Naive B cell (primary cell): ENCODE measurements around the gene HES1. TPM values are rescaled to one million over a fixed set of nuclear protein-coding genes. Genes with fewer than 3 reads are reported as not detected.
"Not testable (repeated sequence)": the region's sequence is repeated elsewhere in the genome, so short reads cannot be mapped to it uniquely, and the experiment has no call there.

Experiments used
- ATAC-seq, 2 donors: fragments of 150-1000 bp; cut with Tn5 transposase; 2 replicates each; pipeline ENCODE4 v1.10.0; 2021; ENCODE audit warnings: low read depth in 2 of 2, mild to moderate bottlenecking in 2 of 2, moderate library complexity in 2 of 2
- DNase-seq: peaks from one replicate; pipeline ENCODE4 v3.0.0; 2022
- H3K27ac Mint-ChIP-seq, 6 donors: one replicate each; pipeline ENCODE4 v1.8.0; 2020 to 2022; ENCODE audit warnings: mild to moderate bottlenecking in 6 of 6, mixed read lengths in 6 of 6, moderate library complexity in 5 of 6, inconsistent platforms in 2 of 6
- H3K27me3 Mint-ChIP-seq, 3 donors: one replicate each; pipeline ENCODE4 v1.8.0; 2021 to 2022; ENCODE audit warnings: mixed read lengths in 3 of 3, mild to moderate bottlenecking in 1 of 3
- H3K36me3 Mint-ChIP-seq, 2 donors: one replicate each; pipeline ENCODE4 v1.8.0; 2020 to 2022; ENCODE audit warnings: mixed read lengths in 2 of 2, inconsistent platforms in 1 of 2, mild to moderate bottlenecking in 1 of 2
- H3K4me1 Mint-ChIP-seq, 3 donors: one replicate each; pipeline ENCODE4 v1.8.0; 2020 to 2022; ENCODE audit warnings: mixed read lengths in 3 of 3, inconsistent platforms in 1 of 3, mild to moderate bottlenecking in 1 of 3, moderate library complexity in 1 of 3
- H3K4me3 Mint-ChIP-seq, 8 donors: one replicate each; pipeline ENCODE4 v1.8.0; 2020 to 2022; ENCODE audit warnings: mild to moderate bottlenecking in 8 of 8, mixed read lengths in 8 of 8, moderate library complexity in 8 of 8, inconsistent platforms in 2 of 8
- H3K9me3 Mint-ChIP-seq, 7 donors: one replicate each; pipeline ENCODE4 v1.8.0; 2020 to 2022; ENCODE audit warnings: mixed read lengths in 7 of 7, mild to moderate bottlenecking in 5 of 7, inconsistent platforms in 2 of 7, moderate library complexity in 1 of 7
- polyA plus RNA-seq, 6 donors: library from polyadenylated mRNA; unstranded; fragments of 300-500 nt; fragmentation: Illumina TruSeq; gene quantifications; one replicate each; pipeline ENCODE4 v1.2.3, GENCODE V29; 2021; ENCODE audit warnings: low read depth in 6 of 6

HES1 gene
- 10 to 100 TPM; 10.1 to 43.5 (median 25.4) TPM for polyA plus RNA-seq

GRCh38 chr3:194135806-194136518, at the start of gene HES1:
HES1 (plus strand) TSS chr3:194136148; CDS start chr3:194136381, 233 bp downstream.
- Mint-ChIP-seq H3K4me3 (peak within 1 kb of the TSS; percentile 89 to 98 (median 95)), H3K27ac (peak within 1 kb of the TSS; percentile 97 to 100 (median 100)), H3K27me3 (peaks cover 0 to 11% (median 6%) of the 10 kb centered on the region in 3 donors), H3K9me3 (peaks cover 0 to 4% (median 0%) of the 10 kb centered on the region in 7 donors), H3K36me3 (no peaks in the 10 kb centered on the region), H3K4me1 (peaks cover 57 to 71% (median 69%) of the 10 kb centered on the region in 3 donors)
- ATAC-seq, result peak; percentile 10 to 16
- DNase-seq, result peak; percentile 90

GRCh38 chr3:194086388-194087075, 49.4 kb upstream of the HES1 start:
- H3K9me3 Mint-ChIP-seq, result no peaks in the 10 kb centered on the region
- H3K36me3 Mint-ChIP-seq, result no peaks in the 10 kb centered on the region
- ATAC-seq (no peak), DNase-seq (no peak)
- H3K27ac Mint-ChIP-seq, result peak overlapping the region in 1 of 6 donors; percentile 22
- H3K4me3 Mint-ChIP-seq, result no peak overlapping the region
- peaks cover 0 to 33% (median 0%) of the 10 kb centered on the region in 3 donors for H3K27me3 Mint-ChIP-seq
- H3K4me1 Mint-ChIP-seq, result peaks cover 24 to 45% (median 38%) of the 10 kb centered on the region in 3 donors

- ATAC-seq (no peak), DNase-seq (no peak)
- peaks cover 0 to 35% (median 4%) of the 10 kb centered on the region in 3 donors for H3K27me3 Mint-ChIP-seq
- no peak overlapping the region for H3K4me3 Mint-ChIP-seq
- H3K4me1 Mint-ChIP-seq, result peaks cover 24 to 48% (median 38%) of the 10 kb centered on the region in 3 donors
- no peaks in the 10 kb centered on the region for H3K9me3 Mint-ChIP-seq
- no peaks in the 10 kb centered on the region for H3K36me3 Mint-ChIP-seq
- H3K27ac Mint-ChIP-seq, result peak overlapping the region in 1 of 6 donors; percentile 32
Measured at GRCh38 chr3:194087280-194087679, 48.7 kb upstream of the HES1 start.

GRCh38 chr3:194087995-194088855, 47.7 kb upstream of the HES1 start:
- ATAC-seq (peak in 1 of 2 donors; percentile 24), DNase-seq (no peak)
- Mint-ChIP-seq H3K27me3 (peaks cover 0 to 29% (median 7%) of the 10 kb centered on the region in 3 donors), H3K27ac (peak overlapping the region in 1 of 6 donors; percentile 45), H3K36me3 (no peaks in the 10 kb centered on the region), H3K4me1 (peaks cover 17 to 48% (median 44%) of the 10 kb centered on the region in 3 donors), H3K9me3 (no peaks in the 10 kb centered on the region), H3K4me3 (peak overlapping the region in 1 of 8 donors; percentile 21)

GRCh38 chr3:194089357-194090177, 46.4 kb upstream of the HES1 start:
- Mint-ChIP-seq H3K36me3 (no peaks in the 10 kb centered on the region), H3K27me3 (peaks cover 0 to 22% (median 7%) of the 10 kb centered on the region in 3 donors), H3K27ac (peak overlapping the region in 3 of 6 donors; percentile 73 to 88 (median 75)), H3K4me1 (peaks cover 8 to 40% (median 39%) of the 10 kb centered on the region in 3 donors), H3K4me3 (peak overlapping the region in 3 of 8 donors; percentile 25 to 76 (median 47)), H3K9me3 (no peaks in the 10 kb centered on the region)
- ATAC-seq, result peak; percentile 21 to 66
- no peak for DNase-seq

GRCh38 chr3:194090178-194090555, 45.8 kb upstream of the HES1 start:
- peak overlapping the region in 2 of 6 donors; percentile 49 to 76 for H3K27ac Mint-ChIP-seq
- H3K27me3 Mint-ChIP-seq, result peaks cover 0 to 22% (median 7%) of the 10 kb centered on the region in 3 donors
- H3K36me3 Mint-ChIP-seq, DNase-seq, ATAC-seq, H3K9me3 Mint-ChIP-seq, H3K4me3 Mint-ChIP-seq: not testable (repeated sequence)
- peaks cover 11 to 43% (median 41%) of the 10 kb centered on the region in 3 donors for H3K4me1 Mint-ChIP-seq

GRCh38 chr3:194090716-194091115, 45.2 kb upstream of the HES1 start:
- Mint-ChIP-seq H3K9me3 (no peaks in the 10 kb centered on the region), H3K36me3 (no peaks in the 10 kb centered on the region), H3K4me3 (no peak overlapping the region), H3K4me1 (peaks cover 16 to 48% (median 46%) of the 10 kb centered on the region in 3 donors), H3K27ac (peak overlapping the region in 3 of 6 donors; percentile 16 to 49 (median 20)), H3K27me3 (peaks cover 0 to 22% (median 7%) of the 10 kb centered on the region in 3 donors)
- ATAC-seq, result no peak
- DNase-seq, result no peak

GRCh38 chr3:194091141-194091540, 44.8 kb upstream of the HES1 start:
- peaks cover 19 to 52% (median 50%) of the 10 kb centered on the region in 3 donors for H3K4me1 Mint-ChIP-seq
- peaks cover 0 to 20% (median 7%) of the 10 kb centered on the region in 3 donors for H3K27me3 Mint-ChIP-seq
- DNase-seq (no peak), ATAC-seq (no peak)
- no peaks in the 10 kb centered on the region for H3K9me3 Mint-ChIP-seq
- peak overlapping the region in 3 of 6 donors; percentile 30 to 63 (median 57) for H3K27ac Mint-ChIP-seq
- H3K36me3 Mint-ChIP-seq, result no peaks in the 10 kb centered on the region
- peak overlapping the region in 2 of 8 donors; percentile 15 to 68 for H3K4me3 Mint-ChIP-seq

- peak overlapping the region in 1 of 6 donors; percentile 63 for H3K27ac Mint-ChIP-seq
- not testable (repeated sequence) for H3K4me3 Mint-ChIP-seq, DNase-seq, ATAC-seq, H3K9me3 Mint-ChIP-seq, H3K36me3 Mint-ChIP-seq
- H3K4me1 Mint-ChIP-seq, result peaks cover 19 to 53% (median 48%) of the 10 kb centered on the region in 3 donors
- H3K27me3 Mint-ChIP-seq, result peaks cover 0 to 12% (median 7%) of the 10 kb centered on the region in 3 donors
Measured at GRCh38 chr3:194091897-194092296, 44.1 kb upstream of the HES1 start.

- H3K36me3 Mint-ChIP-seq, result no peaks in the 10 kb centered on the region
- H3K27me3 Mint-ChIP-seq, result peaks cover 0 to 7% (median 5%) of the 10 kb centered on the region in 3 donors
- H3K4me1 Mint-ChIP-seq, result peaks cover 20 to 51% (median 44%) of the 10 kb centered on the region in 3 donors
- ATAC-seq, result no peak
- no peak for DNase-seq
- H3K27ac Mint-ChIP-seq, result peak overlapping the region in 2 of 6 donors; percentile 51 to 62
- no peak overlapping the region for H3K4me3 Mint-ChIP-seq
- H3K9me3 Mint-ChIP-seq, result no peaks in the 10 kb centered on the region
Measured at GRCh38 chr3:194092881-194093301, 43.1 kb upstream of the HES1 start.

- Mint-ChIP-seq H3K27me3 (peaks cover 0 to 7% (median 5%) of the 10 kb centered on the region in 3 donors), H3K9me3 (no peaks in the 10 kb centered on the region), H3K4me1 (peaks cover 29 to 51% (median 43%) of the 10 kb centered on the region in 3 donors), H3K36me3 (no peaks in the 10 kb centered on the region), H3K4me3 (no peak overlapping the region), H3K27ac (peak overlapping the region in 2 of 6 donors; percentile 73 to 84)
- ATAC-seq, result no peak
- no peak for DNase-seq
Measured at GRCh38 chr3:194093842-194094241, 42.1 kb upstream of the HES1 start.

GRCh38 chr3:194095464-194095863, 40.5 kb upstream of the HES1 start:
- H3K4me3 Mint-ChIP-seq, result no peak overlapping the region
- ATAC-seq (no peak), DNase-seq (no peak)
- H3K27me3 Mint-ChIP-seq, result peaks cover 0 to 7% (median 5%) of the 10 kb centered on the region in 3 donors
- peaks cover 33 to 54% (median 48%) of the 10 kb centered on the region in 3 donors for H3K4me1 Mint-ChIP-seq
- H3K36me3 Mint-ChIP-seq, result no peaks in the 10 kb centered on the region
- H3K9me3 Mint-ChIP-seq, result no peaks in the 10 kb centered on the region
- peak overlapping the region in 2 of 6 donors; percentile 51 to 79 for H3K27ac Mint-ChIP-seq
